CD4-positive, alpha-beta T cell treated with Interleukin-4 for 1 hour (primary cell): ENCODE data around the gene ASB2.

Experiments used
- DNase-seq, 2 donors: peaks; one replicate each; pipeline ENCODE4 v3.0.0-alpha.2; 2020 to 2022

ASB2 gene, protein sequence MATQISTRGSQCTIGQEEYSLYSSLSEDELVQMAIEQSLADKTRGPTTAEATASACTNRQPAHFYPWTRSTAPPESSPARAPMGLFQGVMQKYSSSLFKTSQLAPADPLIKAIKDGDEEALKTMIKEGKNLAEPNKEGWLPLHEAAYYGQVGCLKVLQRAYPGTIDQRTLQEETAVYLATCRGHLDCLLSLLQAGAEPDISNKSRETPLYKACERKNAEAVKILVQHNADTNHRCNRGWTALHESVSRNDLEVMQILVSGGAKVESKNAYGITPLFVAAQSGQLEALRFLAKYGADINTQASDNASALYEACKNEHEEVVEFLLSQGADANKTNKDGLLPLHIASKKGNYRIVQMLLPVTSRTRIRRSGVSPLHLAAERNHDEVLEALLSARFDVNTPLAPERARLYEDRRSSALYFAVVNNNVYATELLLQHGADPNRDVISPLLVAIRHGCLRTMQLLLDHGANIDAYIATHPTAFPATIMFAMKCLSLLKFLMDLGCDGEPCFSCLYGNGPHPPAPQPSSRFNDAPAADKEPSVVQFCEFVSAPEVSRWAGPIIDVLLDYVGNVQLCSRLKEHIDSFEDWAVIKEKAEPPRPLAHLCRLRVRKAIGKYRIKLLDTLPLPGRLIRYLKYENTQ

DNA sequence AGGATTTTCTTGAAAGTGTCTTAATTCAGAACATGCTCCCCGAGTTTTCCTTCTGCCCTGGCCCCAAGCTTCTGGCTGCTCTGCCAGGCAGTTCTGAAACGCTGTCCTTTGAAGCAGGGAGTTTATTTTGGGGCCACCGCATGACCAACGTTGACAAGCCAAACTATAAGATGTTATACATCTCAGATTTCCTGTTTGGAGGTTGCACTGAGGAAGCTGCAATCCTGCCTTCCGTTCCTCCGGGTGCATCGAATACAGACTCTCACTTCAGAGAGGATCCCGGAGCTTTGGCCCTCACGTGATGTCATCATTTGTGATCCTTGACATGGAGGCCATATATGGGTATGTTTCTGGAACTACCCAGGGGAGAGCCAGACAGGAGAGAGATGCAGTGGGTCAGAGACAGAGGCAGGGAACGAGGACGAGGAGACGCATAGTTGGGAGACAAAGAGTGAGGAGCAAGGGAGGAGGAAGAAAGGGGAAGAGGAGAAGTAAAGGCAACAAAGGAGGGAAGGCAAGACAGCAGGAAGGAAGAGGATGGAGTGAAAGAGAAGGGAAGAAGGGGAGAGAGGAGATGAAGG, at the start of gene ASB2:
TSS of gene ASB2 (minus strand) at position 94 of the 581 bp plus-strand sequence. CDS start 12,031 bp downstream, outside the sequence.
- DNase-seq: no peak

DNA sequence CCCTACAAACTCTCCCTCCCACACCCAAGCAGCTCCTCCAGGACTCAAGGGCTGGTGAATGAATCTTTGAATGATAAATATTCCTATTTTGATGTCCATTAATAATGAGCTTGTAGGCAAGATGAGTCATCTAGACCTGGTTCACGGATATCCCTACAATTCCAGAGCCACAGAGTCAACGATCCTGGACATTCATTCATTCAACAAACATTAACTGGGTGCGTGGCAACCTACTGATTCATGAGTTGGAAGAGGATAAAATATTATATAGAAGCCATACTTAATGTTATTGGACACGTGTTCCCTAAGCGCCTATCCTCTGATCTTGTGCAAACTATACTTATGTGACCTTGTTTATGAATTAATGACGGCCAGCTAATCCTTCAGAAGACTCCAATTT, 49.4 kb upstream of the ASB2 start:
- no peak for DNase-seq

DNA sequence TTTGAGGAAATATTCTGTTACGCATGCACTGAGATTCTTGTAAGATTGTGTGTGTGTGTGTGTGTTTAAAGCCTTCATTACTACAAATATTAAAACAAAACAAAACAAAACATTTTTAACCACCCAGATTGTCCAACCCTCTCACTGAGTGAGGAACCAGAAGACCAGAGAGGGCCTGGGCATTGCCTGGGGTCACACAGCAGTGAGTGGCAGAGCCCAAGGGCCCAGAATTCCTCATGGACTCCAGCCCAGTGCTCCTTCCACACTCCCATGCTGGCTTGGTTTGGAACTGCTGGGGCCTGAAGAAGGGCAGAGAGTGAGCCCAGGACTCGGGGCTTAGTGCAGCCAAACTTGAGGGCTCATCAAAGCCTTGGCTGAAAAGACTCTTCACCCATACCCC, 48.2 kb upstream of the ASB2 start:
- no peak for DNase-seq

DNA sequence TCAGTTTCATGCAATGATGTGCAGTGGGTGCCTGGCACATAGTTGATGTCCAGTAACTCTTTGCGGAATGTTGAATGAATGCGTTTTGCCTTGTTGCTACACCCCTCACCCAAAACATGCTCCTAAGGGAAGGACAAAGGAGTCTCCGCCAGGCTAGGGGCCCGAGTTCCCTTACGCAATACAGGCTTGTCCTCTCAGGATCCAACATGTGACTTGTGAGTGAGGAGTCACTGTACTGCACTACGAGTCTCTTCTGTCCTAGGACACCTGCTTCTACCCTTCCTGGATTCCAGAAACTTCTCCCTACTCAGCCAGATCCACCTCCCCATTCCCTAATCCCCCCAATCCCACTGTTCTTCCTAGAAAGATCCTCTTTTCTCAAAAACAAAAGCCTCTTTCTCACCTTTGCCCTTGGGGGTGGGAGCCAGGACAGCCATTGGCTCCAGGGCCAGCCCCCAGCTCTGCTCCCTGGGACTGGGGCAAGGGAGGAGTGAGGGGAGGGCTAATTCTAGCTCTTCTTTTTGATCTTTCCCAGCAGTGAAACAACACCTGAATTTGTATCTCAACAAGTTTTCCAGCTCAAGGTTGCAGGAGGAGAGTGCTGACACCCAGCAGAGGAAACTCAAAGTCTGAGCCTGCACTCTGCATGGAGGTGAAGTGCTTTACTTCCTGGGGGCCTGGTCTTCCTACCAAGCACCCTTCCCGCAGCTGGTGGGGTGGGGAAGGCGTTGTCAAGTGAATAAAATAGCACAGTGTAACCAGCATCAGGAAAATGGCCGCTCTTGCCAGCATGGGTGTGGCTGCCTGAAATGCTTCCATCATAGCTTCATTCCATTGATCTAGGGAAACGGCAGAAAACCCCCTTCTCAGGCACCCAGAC, 46.4 kb upstream of the ASB2 start:
- no peak for DNase-seq

DNA sequence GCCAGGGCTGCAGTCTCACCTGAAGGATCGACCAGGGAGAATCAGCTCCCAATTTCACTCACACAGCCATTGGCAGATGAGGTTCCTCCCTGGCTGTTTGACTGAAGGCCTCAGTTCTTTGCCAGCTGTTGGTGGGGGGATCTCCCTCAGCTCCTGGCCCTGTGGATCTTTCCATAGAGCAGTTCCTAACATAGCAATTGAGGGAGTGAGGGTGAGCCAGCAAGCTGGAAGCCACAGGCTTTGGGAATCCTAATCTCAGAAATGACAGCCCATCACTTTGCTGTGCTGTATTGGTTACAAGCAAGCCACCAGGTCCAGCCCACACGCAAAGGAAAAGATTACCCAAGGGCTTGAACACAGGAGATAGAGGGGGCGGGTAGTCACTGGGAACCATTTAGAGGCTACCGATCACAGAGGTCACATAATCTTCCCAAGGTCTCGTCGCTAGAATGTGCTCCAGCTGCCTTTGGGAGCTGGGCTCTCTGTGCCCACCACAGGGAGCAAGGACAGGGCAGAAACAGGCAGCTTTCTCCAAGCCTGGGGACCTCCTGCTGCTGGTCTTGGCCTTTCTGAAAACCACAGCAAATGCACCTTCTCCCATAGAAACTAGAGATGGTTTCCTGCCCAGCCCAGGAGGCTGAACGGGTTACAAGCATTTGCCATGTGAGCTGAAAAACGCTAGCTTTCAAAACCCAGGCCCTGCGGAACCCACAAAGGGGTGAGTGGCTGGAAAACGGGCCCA, 45.2 kb upstream of the ASB2 start:
- no peak for DNase-seq

DNA sequence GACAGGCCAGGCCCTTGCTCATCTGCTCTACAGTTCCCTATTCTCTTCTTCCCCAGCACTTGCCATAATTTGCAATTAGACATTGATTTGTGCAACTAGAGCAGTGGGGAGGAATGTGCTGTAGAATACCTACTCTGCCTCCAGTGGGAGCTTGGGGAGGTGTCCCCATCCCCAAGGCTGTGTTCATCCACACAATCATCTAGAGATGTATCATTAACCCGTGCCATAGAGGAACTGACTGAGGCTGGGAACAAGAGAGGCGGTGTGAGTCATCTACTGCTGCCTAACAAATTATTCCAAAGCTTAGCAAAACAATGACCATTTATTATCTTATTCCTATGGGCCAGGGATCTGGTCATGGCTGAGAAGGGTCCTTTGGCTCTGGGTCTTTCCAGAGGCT, 44.6 kb upstream of the ASB2 start:
- no peak for DNase-seq

DNA sequence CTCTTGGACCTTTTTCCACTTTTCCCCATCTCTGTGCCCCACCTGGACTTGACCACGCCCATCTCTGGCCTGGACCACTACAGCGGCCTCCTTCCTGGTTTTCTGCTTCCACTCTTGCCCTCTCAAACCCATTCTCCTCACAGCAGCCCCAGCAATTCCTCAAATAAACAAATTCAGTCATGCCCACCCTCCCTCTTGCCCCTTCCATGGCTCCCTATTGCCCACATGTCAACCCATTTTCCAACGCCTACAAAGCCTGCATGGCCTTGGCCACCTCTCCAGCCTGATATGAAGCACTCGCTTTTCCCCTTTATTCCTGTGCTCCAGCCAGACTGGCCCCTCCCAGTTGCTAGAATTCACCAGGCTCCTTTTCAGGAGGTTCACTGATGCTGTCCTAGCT, 43.9 kb upstream of the ASB2 start:
- DNase-seq: no peak

DNA sequence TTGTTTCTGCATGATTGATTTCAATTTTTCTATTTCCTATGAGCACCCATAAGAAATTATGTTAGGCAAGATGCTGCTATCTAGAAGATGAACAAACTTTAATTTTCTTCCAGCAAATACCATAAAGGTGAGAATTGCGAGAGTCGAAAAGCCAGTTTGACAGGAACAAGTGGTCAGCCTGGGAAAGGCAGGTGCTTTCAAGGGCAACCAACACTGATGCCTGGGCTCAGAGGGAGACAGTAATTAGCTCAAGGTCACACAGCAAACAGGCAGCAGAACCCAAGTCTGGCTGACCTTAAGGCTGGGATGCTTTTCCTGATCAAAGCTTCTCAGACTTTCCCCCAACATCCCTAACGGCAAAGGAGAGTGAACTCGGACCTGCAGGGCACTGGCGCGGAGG, 43.0 kb upstream of the ASB2 start:
- no peak for DNase-seq

DNA sequence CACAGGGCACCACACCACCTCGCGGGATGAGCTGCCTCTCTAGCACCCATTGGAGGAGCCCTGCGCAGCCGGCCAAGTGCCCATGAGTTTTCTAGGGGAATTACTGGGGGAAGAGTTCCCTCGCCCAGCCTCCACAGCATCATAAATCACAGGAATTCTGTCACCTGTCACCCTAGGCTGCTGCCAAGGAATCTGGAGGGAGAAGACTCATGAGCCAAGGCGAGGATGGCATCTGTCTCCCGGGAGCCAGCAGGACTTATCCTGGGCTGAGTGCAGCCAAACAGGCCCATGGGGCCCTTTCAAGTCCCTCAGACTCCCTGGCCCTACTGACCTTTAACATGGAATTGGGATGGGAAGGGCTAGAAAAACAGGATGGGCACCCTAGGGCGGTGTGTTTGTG, 41.9 kb upstream of the ASB2 start:
- no peak for DNase-seq

DNA sequence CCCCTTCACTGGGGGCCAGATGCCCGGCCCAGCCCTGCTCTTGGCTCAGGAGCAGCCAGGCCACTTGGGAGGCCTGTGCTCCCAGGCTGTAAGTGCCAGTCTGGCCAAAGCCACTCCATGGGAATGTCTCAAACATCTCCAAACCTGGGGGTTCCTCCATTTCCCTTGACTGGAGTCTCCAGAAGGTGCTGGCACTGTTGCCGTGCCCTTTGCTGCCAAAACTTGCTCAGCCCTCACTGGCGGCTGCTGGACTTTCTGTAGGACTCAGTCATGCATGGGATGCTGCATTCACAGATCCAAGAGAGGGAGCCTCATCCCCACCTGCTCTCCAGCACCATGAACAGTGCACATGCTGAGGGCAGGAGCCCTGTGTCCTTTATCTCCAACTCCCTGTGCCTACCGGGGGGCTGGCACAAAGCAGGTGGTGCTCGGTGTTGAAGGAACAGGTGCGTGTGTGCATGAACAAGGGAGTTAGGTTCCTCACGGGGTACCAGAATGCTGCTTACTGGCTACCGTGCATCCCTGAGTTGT, 40.1 kb upstream of the ASB2 start:
- no peak for DNase-seq

DNA sequence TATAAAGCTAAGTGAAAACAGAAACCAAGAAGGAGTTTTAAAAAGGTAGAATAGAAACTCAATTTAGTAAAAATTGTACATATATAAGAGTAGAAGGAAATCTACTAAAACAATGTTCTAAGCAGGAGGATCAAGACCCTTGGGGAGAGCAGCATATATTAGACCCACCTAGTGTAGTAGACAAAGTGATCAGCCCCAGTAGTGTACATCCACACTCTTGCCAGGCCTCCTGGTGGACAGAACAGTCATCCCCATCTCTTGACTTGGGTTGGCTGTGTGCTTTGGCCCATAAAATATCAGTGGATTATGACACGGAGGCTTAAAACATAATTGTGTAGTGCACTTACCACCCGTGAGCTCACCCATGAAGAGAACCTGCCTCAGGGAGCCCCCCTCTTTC, 38.9 kb upstream of the ASB2 start:
- DNase-seq: no peak

DNA sequence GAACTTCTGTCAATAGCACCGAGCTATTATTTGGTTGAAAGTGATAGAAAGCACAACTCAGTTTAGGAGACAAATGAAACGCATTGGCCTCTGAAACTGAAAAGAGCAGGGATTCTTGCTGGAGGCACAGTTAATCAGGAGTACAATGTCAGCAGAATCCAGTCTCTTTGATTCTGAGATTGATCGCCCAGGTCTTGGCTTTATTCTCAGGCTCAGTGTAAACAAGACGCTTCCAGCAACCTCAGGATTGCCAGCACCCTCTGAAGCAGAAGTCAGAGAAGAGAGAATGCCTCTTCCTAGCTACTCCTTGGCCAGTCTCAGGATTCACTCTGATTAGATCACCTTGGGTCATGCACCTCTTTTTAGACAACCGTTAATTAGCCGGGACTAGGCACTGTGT, 38.0 kb upstream of the ASB2 start:
- no peak for DNase-seq

DNA sequence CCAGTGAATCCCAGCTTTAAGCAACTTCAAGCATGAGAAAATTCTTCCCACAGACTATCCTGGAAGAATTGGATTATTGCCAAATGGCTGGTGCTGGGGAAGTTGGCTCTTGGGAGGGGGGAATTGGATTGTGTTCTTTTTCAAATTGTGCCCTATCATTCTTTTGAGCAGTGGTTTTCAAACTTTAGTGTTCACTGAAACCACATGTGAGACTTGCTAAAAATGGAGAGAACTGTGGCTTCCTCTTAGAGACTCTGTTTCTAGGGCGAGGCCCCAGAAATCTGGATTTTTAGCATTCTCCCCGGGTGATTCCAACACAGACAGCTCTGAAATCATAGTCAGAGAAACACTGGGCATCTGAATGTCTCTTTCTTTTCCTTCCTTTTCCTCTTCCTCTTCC, 35.4 kb upstream of the ASB2 start:
- DNase-seq: peak in 1 of 2 donors; percentile 51

DNA sequence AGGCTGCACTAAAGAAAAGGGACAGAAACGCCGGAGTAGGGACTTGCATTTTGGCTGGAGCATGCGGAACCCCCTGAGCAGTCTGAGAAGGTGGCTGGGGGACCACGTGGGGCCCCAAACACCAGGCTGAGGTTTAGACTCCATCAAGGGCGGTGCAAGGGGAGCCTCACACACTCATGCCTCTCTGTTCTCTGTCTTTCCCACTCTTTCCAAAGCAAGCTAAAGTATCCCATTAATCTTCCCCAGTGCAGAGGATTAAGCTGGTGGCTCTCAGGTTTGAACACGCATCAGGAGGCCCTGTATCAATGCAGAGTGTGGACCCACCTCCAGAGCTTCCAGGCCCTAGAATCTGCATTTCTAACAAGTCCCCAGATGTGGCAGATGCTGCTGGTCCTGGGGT, 34.3 kb upstream of the ASB2 start:
- no peak for DNase-seq

DNA sequence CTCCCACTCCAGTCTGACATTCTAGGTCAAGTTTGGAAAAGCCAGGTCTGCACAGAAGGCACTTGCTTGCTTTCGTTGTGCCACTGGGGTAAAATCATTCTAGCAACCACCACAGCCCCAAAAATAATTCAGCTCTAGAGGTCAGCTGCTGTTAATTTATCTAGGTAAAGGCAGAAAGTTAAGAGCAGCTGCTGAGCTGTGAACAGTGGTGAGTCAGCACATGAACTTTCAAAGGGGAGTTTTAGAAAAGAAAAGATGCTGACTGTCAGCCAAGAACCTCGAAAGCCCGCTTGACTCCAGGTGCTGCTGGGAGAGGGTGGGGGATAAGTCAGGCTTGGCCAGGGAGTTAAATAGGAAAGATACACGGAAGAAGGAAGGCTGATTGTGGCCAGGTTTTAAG, 33.4 kb upstream of the ASB2 start:
- DNase-seq: no peak

DNA sequence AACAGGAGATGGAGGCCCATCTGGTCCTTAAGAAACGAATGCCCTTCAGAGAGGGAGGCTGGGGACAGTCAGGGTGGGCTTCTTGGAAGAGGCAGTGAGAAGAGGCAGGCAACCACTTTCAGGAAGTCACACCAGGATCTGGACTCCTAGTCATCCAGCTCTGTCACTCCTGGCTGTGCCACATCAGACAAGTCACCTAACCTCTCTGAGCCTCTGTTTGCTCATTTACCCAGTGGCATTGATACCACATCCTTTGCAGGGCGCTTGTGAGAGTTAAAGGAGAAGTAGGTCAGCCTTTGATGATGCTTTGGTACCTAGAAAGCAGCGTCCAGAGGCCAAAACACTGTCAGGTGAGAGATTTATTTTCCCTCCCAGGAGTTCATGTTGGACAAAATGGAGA, 31.9 kb upstream of the ASB2 start:
- DNase-seq: no peak

DNA sequence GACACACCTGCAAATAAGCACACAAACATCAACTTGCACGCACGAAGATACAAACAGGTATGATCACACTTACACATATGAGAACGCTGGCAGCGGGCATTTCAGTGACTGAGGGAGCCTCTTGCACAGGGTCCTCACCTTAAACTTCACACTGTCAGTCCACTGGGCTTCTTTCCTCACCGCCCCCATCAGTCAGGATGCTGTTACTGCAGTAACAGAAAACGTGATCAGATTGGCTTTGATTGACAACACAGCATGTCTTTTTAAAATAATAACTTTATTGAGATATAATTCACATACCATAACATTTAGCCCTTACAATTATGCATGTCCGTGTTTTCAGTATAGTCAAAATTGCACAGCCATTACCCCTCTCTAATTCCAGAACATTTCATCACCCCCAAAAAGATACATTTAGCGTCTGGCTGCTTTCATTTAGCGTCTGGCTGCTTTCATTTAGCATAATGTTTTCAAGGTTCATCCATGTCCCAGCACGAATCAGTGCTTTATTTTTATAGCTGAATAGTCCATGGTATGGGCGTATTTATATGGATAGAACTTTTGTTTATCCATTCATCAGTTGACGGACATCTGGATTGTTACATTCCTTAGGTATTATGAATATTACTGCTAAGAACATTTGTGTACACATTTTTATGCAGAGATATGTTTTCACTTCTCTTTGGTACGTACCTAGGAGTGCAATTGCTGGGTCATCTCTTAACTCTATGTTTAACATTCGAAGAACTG, 29.1 kb upstream of the ASB2 start:
- DNase-seq: peak in 1 of 2 donors; percentile 29

DNA sequence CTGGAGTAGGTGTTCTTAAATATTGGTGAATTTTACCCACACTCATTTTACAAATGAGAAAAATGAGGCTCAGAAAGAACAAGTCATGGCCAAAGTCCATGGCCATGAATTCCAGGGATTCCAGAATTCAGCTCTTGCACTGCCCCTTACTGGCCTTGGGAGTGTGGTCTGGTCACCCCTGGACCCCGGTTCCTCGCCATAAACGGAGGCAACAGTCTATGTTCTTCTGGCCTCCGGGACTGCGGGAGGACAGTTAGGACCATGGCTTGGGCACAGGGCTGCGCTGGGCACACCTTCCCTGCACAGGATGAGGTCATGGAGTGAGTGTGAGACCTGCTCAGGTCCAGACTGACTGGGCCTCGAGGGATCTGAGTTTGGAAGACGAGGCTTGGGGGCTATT, 27.6 kb upstream of the ASB2 start:
- DNase-seq: no peak

DNA sequence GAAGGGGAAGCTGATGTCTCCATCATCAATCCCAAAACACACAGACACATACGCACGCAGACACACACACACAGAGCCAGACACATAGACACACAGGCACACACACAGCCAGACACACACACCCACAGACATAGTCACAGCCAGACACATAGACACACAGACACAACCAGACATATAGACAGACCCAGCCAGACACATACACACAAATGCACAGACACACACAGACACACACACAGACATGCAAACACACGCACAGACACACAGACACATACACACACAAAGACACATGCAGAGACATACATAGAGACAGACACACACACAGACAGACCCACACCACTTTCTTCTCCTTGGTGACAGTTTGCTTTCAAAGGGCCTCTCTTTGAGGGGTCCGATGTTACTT, 27.0 kb upstream of the ASB2 start:
- no peak for DNase-seq

DNA sequence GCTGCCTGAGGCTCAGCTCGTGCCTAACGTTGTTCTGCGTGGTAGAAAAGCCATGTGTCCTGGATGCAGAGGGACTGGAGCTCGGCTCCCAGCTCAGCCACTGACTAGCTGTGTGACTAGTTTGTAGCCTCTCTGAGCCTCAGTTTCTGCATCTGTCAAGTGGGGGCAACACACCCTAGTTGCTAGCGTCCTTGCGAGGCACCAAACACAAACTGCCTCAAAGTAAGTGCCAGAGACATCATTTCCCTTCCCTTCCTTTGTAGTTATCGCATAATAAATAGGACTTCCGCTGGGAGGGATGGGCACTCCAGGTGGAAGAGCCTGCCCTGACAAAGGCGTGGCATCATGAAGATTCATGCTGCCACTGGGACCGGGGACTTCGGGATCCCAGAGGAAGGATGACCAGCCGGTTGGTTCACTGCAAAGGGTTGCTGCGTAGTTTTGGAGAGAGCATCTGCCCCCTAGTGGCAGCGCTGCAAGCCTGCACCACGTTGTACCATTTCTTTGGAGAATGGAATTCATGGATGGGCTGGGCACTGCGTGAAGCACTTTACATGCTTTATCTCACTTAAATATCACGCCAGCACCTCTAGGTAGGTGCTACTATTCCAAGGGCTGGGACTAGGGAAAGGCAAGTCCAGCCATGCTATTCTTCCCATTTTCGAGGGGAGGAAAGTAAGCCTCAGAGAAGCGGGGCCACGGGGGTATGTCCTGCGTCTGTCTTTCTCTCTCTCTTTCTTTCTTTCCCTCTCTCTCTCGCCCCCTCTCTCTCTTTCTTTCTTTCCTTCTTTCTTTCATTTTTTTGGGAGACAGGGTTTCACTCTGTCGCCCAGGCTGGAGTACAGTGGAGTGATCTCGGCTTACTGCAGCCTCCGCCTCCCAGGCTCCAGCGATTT, 25.4 kb upstream of the ASB2 start:
- DNase-seq: peak; percentile 64 to 67
